ENCODE measurements around the gene FNDC3A. TPM values are rescaled to one million over a fixed set of nuclear protein-coding genes. Genes with fewer than 3 reads are reported as not detected.

Gene FNDC3A
- total and polyA plus RNA-seq, 2 experiments from 2014 or later = 21.9 to 73.5 TPM

- no peak overlapping the region for H3K4me2 ChIP-seq
- no peaks in the 10 kb centered on the region for H3K9me2 ChIP-seq (replicated peaks; ENCODE audit: insufficient read depth)
Observed at GRCh38 chr13:49071341-49071937, 95.7 kb downstream of the FNDC3A start.

GRCh38 chr13:49082653-49083536 is 107.2 kb downstream of the FNDC3A start:
- no peak overlapping the region for H3K4me2 ChIP-seq
- no peak for DNase-seq (ENCODE audit: low spot score)
- no peak overlapping the region for H3K27ac ChIP-seq
- no peaks in the 10 kb centered on the region for H4K20me1 ChIP-seq (ENCODE audit: insufficient read depth, poor library complexity, severe bottlenecking)
- H3K79me2 ChIP-seq = no peaks in the 10 kb centered on the region
- WGBS (ENCODE audit: low lambda C conversion rate, missing lambda C conversion rate) = 89% methylated on average over 4 of the region's 4 CpGs
- H3K27me3 ChIP-seq = no peaks in the 10 kb centered on the region
- H2AFZ ChIP-seq = no peak overlapping the region
- TF ChIP-seq EZH2 (IDR thresholded peaks at IDR 0.05; ENCODE audit: borderline replicate concordance) = no peak
- no peak for TF ChIP-seq CTCF (IDR thresholded peaks at IDR 0.05; ENCODE audit: poor library complexity)
- TF ChIP-seq EZH2phosphoT487 (IDR thresholded peaks at IDR 0.05; ENCODE audit: low read depth, severe bottlenecking, unreplicated experiment) = no peak
- H3K36me3 ChIP-seq (replicated peaks; ENCODE audit: insufficient read depth, low read depth) = no peaks in the 10 kb centered on the region
- no peaks in the 10 kb centered on the region for H3K9me3 ChIP-seq (ENCODE audit: low read depth)
- no peaks in the 10 kb centered on the region for H3K4me1 ChIP-seq (ENCODE audit: insufficient read depth)
- H3K9me2 ChIP-seq (replicated peaks; ENCODE audit: insufficient read depth) = no peaks in the 10 kb centered on the region
- H3K4me3 ChIP-seq = no peak overlapping the region

More at GRCh38 chr13:49071341-49071937, 95.7 kb downstream of the FNDC3A start:
- no peak overlapping the region for H3K4me3 ChIP-seq
- no peak for TF ChIP-seq EZH2 (IDR thresholded peaks at IDR 0.05; ENCODE audit: borderline replicate concordance)
- TF ChIP-seq EZH2phosphoT487 (IDR thresholded peaks at IDR 0.05; ENCODE audit: low read depth, severe bottlenecking, unreplicated experiment) = no peak
- TF ChIP-seq CTCF (IDR thresholded peaks at IDR 0.05; ENCODE audit: poor library complexity) = no peak
- no peaks in the 10 kb centered on the region for H3K9me3 ChIP-seq (ENCODE audit: low read depth)
- H3K27me3 ChIP-seq = no peaks in the 10 kb centered on the region
- 100% methylated on average over 1 of the region's 1 CpG for WGBS (ENCODE audit: low lambda C conversion rate, missing lambda C conversion rate)
- H3K4me1 ChIP-seq (ENCODE audit: insufficient read depth) = no peaks in the 10 kb centered on the region
- H3K27ac ChIP-seq = no peak overlapping the region
- no peaks in the 10 kb centered on the region for H3K79me2 ChIP-seq
- no peak for DNase-seq (ENCODE audit: low spot score)
- H4K20me1 ChIP-seq (ENCODE audit: insufficient read depth, poor library complexity, severe bottlenecking) = no peaks in the 10 kb centered on the region
- no peak overlapping the region for H2AFZ ChIP-seq
- H3K36me3 ChIP-seq (replicated peaks; ENCODE audit: insufficient read depth, low read depth) = no peaks in the 10 kb centered on the region

- Histone ChIP-seq H3K36me3 (replicated peaks; ENCODE audit: insufficient read depth, low read depth) (no peaks in the 10 kb centered on the region), H3K27ac (no peak overlapping the region), H3K4me3 (no peak overlapping the region), H3K27me3 (no peaks in the 10 kb centered on the region), H3K9me2 (replicated peaks; ENCODE audit: insufficient read depth) (no peaks in the 10 kb centered on the region), H3K4me1 (ENCODE audit: insufficient read depth) (no peaks in the 10 kb centered on the region), H3K4me2 (no peak overlapping the region), H3K79me2 (no peaks in the 10 kb centered on the region), H2AFZ (no peak overlapping the region), H4K20me1 (ENCODE audit: insufficient read depth, poor library complexity, severe bottlenecking) (no peaks in the 10 kb centered on the region), H3K9me3 (ENCODE audit: low read depth) (no peaks in the 10 kb centered on the region)
- no peak for TF ChIP-seq EZH2 (IDR thresholded peaks at IDR 0.05; ENCODE audit: borderline replicate concordance)
- DNase-seq (ENCODE audit: low spot score) = no peak
- 86% methylated on average over 3 of the region's 3 CpGs for whole genome bisulfite sequencing (ENCODE audit: low lambda C conversion rate, missing lambda C conversion rate)
Observed at GRCh38 chr13:49084961-49085360, 109.2 kb downstream of the FNDC3A start.

GRCh38 chr13:49086722-49087121 is 111.0 kb downstream of the FNDC3A start:
- TF ChIP-seq CTCF (IDR thresholded peaks at IDR 0.05; ENCODE audit: poor library complexity) (no peak), EZH2phosphoT487 (IDR thresholded peaks at IDR 0.05; ENCODE audit: low read depth, severe bottlenecking, unreplicated experiment) (no peak), EZH2 (IDR thresholded peaks at IDR 0.05; ENCODE audit: borderline replicate concordance) (no peak)
- H3K79me2 ChIP-seq = no peaks in the 10 kb centered on the region
- no peak overlapping the region for H3K4me3 ChIP-seq
- no peaks in the 10 kb centered on the region for H3K9me2 ChIP-seq (replicated peaks; ENCODE audit: insufficient read depth)
- WGBS (ENCODE audit: low lambda C conversion rate, missing lambda C conversion rate) = 94% methylated on average over 2 of the region's 2 CpGs
- no peak overlapping the region for H3K27ac ChIP-seq
- no peaks in the 10 kb centered on the region for H3K36me3 ChIP-seq (replicated peaks; ENCODE audit: insufficient read depth, low read depth)
- no peaks in the 10 kb centered on the region for H3K27me3 ChIP-seq
- no peak overlapping the region for H2AFZ ChIP-seq
- no peak for DNase-seq (ENCODE audit: low spot score)
- no peaks in the 10 kb centered on the region for H3K9me3 ChIP-seq (ENCODE audit: low read depth)
- no peaks in the 10 kb centered on the region for H3K4me1 ChIP-seq (ENCODE audit: insufficient read depth)
- H4K20me1 ChIP-seq (ENCODE audit: insufficient read depth, poor library complexity, severe bottlenecking) = no peaks in the 10 kb centered on the region
- no peak overlapping the region for H3K4me2 ChIP-seq

All from hepatocyte (in vitro differentiated cells).